Neuronal stem cell (in vitro differentiated cells): ENCODE measurements around the gene INO80C.
"Not testable (repeated sequence)": the region's sequence is repeated elsewhere in the genome, so short reads cannot be mapped to it uniquely, and the experiment has no call there.

ENCODE experiments used
- DNase-seq: peaks from one replicate; pipeline ENCODE4 v3.0.0-alpha.2; 2013; ENCODE audit warnings: low spot score
- H2AFZ ChIP-seq: one replicate; pipeline ENCODE4 v1.6.1; 2013; ENCODE audit warnings: mild to moderate bottlenecking, low read length, inconsistent platforms
- H2AK5ac ChIP-seq: 2 replicates; pipeline ENCODE4 v1.6.1; 2013; ENCODE audit warnings: low read depth, mild to moderate bottlenecking, inconsistent platforms, low read length, moderate library complexity, mixed read lengths
- H2BK120ac ChIP-seq: 2 replicates; pipeline ENCODE4 v1.6.1; 2013; ENCODE audit warnings: low read depth, mild to moderate bottlenecking, inconsistent platforms, low read length, moderate library complexity, mixed read lengths
- H2BK12ac ChIP-seq: one replicate; pipeline ENCODE4 v1.6.1; 2013; ENCODE audit warnings: low read length, inconsistent platforms
- H2BK15ac ChIP-seq: 2 replicates; pipeline ENCODE4 v1.6.1; 2013; ENCODE audit warnings: mild to moderate bottlenecking, low read length, inconsistent platforms, mixed read lengths
- H2BK5ac ChIP-seq: one replicate; pipeline ENCODE4 v1.6.1; 2013; ENCODE audit warnings: inconsistent platforms, mild to moderate bottlenecking, low read length, moderate library complexity
- H3K14ac ChIP-seq: one replicate; pipeline ENCODE4 v1.6.1; 2013; ENCODE audit warnings: low read length, inconsistent platforms
- H3K18ac ChIP-seq: 2 replicates; pipeline ENCODE4 v1.6.1; 2013; ENCODE audit warnings: low read length, inconsistent platforms
- H3K23ac ChIP-seq: 2 replicates; pipeline ENCODE4 v1.6.1; 2013; ENCODE audit warnings: low read depth, mild to moderate bottlenecking, mixed read lengths, low read length, inconsistent platforms; ENCODE audit not compliant: poor library complexity
- H3K27ac ChIP-seq: replicated peaks from 3 replicates; pipeline ENCODE4 v1.5.1; 2013; ENCODE audit warnings: low read length, inconsistent platforms
- H3K27me3 ChIP-seq, 3 experiments: 2 replicates each; pipeline ENCODE4 v1.6.1; 2013; ENCODE audit warnings: low read length in 3 of 3, mild to moderate bottlenecking in 2 of 3, inconsistent platforms in 1 of 3, low read depth in 1 of 3, mixed read lengths in 1 of 3, moderate library complexity in 1 of 3; ENCODE audit not compliant: control insufficient read depth in 3 of 3, insufficient read depth in 3 of 3
- H3K36me3 ChIP-seq, 2 donors: replicated peaks in 1 of 2; 2 replicates each; pipeline ENCODE4 v1.6.1; 2013; ENCODE audit warnings: low read length in 2 of 2; ENCODE audit not compliant: control insufficient read depth in 2 of 2, insufficient read depth in 2 of 2
- H3K4ac ChIP-seq: 2 replicates; pipeline ENCODE4 v1.6.1; 2013; ENCODE audit warnings: inconsistent platforms, mild to moderate bottlenecking, low read length, moderate library complexity
- H3K4me1 ChIP-seq, 2 donors: 1 replicate in 1 of 2; 2 replicates in 1 of 2; pipeline ENCODE4 v1.6.1; 2013; ENCODE audit warnings: low read length in 2 of 2, low read depth in 1 of 2; ENCODE audit not compliant: control insufficient read depth in 2 of 2, insufficient read depth in 1 of 2
- H3K4me2 ChIP-seq: one replicate; pipeline ENCODE4 v1.6.1; 2013; ENCODE audit warnings: mild to moderate bottlenecking, low read length, inconsistent platforms; ENCODE audit not compliant: insufficient read depth, poor library complexity, severe bottlenecking
- H3K4me3 ChIP-seq, 2 donors: 2 replicates each; pipeline ENCODE4 v1.5.1; 2013; ENCODE audit warnings: low read length in 2 of 2, mild to moderate bottlenecking in 2 of 2, inconsistent platforms in 1 of 2, moderate library complexity in 1 of 2
- H3K79me1 ChIP-seq: one replicate; pipeline ENCODE4 v1.6.1; 2013; ENCODE audit warnings: low read depth, mild to moderate bottlenecking, inconsistent platforms, low read length, moderate library complexity
- H3K9ac ChIP-seq: one replicate; pipeline ENCODE4 v1.6.1; 2013; ENCODE audit warnings: mild to moderate bottlenecking, low read depth, low read length, inconsistent platforms; ENCODE audit not compliant: poor library complexity
- H3K9me3 ChIP-seq, 2 donors: replicated peaks in 1 of 2; 2 replicates each; pipeline versions ENCODE3 to v1.6.1; 2013; ENCODE audit warnings: low read length in 2 of 2, mild to moderate bottlenecking in 2 of 2, inconsistent platforms in 1 of 2, low read depth in 1 of 2, mixed read lengths in 1 of 2, moderate library complexity in 1 of 2; ENCODE audit not compliant: control insufficient read depth in 2 of 2, insufficient read depth in 1 of 2
- H4K8ac ChIP-seq: one replicate; pipeline ENCODE4 v1.6.1; 2013; ENCODE audit warnings: low read depth, mild to moderate bottlenecking, inconsistent platforms, low read length, moderate library complexity
- H4K91ac ChIP-seq: one replicate; pipeline ENCODE4 v1.6.1; 2013; ENCODE audit warnings: low read length, low read depth, mild to moderate bottlenecking, inconsistent platforms; ENCODE audit not compliant: poor library complexity
- WGBS, 2 donors: extraction: QIAGEN DNeasy Blood & Tissue Kit; methylation state at CpG; one replicate each; pipeline ENCODE4 v1.1.7; 2013; ENCODE audit warnings: missing lambda C conversion rate in 2 of 2, mixed read lengths in 1 of 2; ENCODE audit not compliant: insufficient read length in 2 of 2, insufficient replicate concordance in 1 of 2; ENCODE audit errors: extremely low coverage in 2 of 2; 5-methylcytosine and 5-hydroxymethylcytosine counted together

Gene INO80C

DNA sequence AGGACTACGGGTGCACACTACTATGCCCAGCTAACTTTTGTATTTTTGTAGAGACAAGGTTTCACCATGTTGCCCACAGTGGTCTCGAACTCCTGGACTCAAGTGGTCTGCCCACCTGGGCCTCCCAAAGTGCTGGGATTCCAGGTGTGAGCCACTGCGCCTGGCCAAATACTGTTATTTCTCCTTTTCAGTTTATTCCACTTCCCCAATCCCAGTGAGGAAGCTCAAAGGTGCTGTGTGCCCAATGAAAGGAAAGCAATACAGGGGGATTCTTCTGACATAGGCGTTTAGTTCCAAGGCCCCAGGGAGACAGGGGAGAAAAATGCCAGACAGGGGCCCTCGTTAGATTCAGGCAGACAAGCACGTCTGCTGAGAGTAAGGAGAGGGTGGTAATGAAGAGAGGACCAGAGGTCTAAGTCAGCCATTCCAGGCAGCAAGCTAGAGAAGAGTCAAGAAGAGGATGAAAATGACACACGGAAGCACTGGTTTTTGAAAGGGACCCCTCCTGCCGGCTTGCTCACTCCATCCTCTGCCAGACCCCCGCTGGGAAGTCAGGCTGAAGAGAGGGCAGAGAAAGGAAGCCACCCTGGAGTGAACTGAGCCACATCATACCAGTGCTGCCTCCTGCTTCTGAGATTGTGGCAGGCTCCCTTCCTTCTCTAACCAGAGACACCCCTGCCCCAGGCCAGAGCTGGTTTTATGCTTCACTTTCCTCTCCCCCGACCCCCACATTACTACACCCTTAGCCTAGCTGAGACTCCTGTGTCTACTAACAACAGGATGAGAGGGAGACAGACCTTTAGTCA, 6.7 kb downstream of the INO80C start:
- H3K27ac ChIP-seq: no peak overlapping the region
- no peak for DNase-seq

DNA sequence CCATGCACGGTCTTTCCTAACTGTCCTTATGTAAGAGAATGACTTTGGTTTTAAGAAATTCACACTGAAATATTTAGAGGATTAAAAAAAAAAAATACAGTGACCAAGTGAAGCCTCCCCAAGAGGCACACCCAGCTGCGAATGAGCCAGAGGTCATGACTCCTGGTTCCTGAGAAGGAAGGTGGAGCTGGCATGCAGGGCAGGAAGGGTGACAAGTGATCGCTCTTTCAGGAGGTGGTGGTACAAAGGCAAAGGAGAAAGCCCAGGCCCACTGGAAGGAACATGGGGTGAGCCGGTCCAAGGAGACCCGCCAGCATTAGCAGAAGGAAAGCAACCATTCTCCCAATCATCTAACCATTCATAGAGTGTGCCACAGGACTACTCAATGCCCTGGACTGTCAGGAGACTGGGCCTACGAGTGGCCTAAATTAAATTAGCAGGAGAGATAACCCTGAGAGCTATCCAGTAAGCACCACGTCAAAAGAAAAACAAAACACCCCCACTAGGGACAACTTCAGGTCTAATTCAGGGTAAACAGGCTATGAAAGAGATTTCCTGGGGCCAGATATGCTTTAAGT, 7.8 kb downstream of the INO80C start:
- Histone ChIP-seq H2AK5ac (no peak overlapping the region), H2BK12ac (peak overlapping the region; percentile 65), H2BK5ac (no peak overlapping the region), H2BK120ac (no peak overlapping the region), H2BK15ac (no peak overlapping the region), H3K4ac (no peak overlapping the region), H3K27ac (no peak overlapping the region), H3K4me3 (peak overlapping the region in 1 of 2 donors; percentile 58), H3K4me2 (no peak overlapping the region), H3K14ac (no peak overlapping the region), H3K23ac (no peak overlapping the region), H3K79me1 (no peaks in the 10 kb centered on the region), H3K18ac (no peak overlapping the region), H3K27me3 (no peaks in the 10 kb centered on the region), H3K36me3 (no peaks in the 10 kb centered on the region), H4K91ac (no peak overlapping the region), H4K8ac (no peak overlapping the region), H3K9ac (no peak overlapping the region), H2AFZ (no peak overlapping the region), H3K9me3 (no peaks in the 10 kb centered on the region), H3K4me1 (peaks cover 11% of the 10 kb centered on the region in 2 donors)
- no CpG with 5 or more reads among the region's 7 CpGs for WGBS, 2 donors
- no peak for DNase-seq

More for the DNA sequence above, 6.7 kb downstream of the INO80C start:
- Histone ChIP-seq H2AK5ac (no peak overlapping the region), H4K91ac (no peak overlapping the region), H4K8ac (no peak overlapping the region), H3K18ac (peak overlapping the region; percentile 58), H2BK5ac (no peak overlapping the region), H2AFZ (peak overlapping the region; percentile 76), H3K79me1 (no peaks in the 10 kb centered on the region), H3K9ac (no peak overlapping the region), H3K4me1 (peaks cover 11% of the 10 kb centered on the region in 2 donors), H2BK12ac (no peak overlapping the region), H3K4me2 (no peak overlapping the region), H2BK120ac (no peak overlapping the region), H2BK15ac (no peak overlapping the region), H3K23ac (peak overlapping the region; percentile 37), H3K4ac (no peak overlapping the region), H3K14ac (no peak overlapping the region), H3K27me3 (no peaks in the 10 kb centered on the region), H3K9me3 (no peaks in the 10 kb centered on the region), H3K4me3 (no peak overlapping the region), H3K36me3 (no peaks in the 10 kb centered on the region)
- WGBS, 2 donors: no CpG with 5 or more reads among the region's 10 CpGs

DNA sequence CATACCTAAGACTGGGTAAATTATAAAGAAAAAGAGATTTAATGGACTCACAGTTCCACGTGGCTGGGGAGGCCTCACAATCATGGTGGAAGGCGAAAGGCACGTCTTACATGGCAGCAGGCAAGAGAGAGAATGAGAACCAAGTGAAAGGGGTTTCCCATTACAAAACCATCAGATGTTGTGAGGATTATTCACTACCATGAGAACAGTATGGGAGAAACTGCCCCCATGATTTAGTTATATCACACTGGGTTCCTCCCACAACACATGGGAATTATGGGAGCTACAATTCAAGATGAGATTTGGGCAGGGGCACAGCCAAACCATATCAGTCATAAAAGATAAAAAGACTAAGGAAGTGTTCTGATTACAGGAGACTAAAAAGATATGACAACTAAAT, 8.5 kb downstream of the INO80C start:
- peaks cover 11% of the 10 kb centered on the region in 2 donors for H3K4me1 ChIP-seq
- not testable (repeated sequence) for H3K18ac ChIP-seq, H2AK5ac ChIP-seq, DNase-seq, H3K9me3 ChIP-seq, H2BK15ac ChIP-seq, H4K91ac ChIP-seq, H3K23ac ChIP-seq, H3K4me2 ChIP-seq, H2BK120ac ChIP-seq, H4K8ac ChIP-seq, H2BK12ac ChIP-seq, H3K9ac ChIP-seq, H3K79me1 ChIP-seq, H3K36me3 ChIP-seq, H3K4ac ChIP-seq, H3K14ac ChIP-seq, H3K27me3 ChIP-seq, H3K4me3 ChIP-seq, H3K27ac ChIP-seq, H2BK5ac ChIP-seq, H2AFZ ChIP-seq
- no CpG with 5 or more reads among the region's 3 CpGs for WGBS, 2 donors

DNA sequence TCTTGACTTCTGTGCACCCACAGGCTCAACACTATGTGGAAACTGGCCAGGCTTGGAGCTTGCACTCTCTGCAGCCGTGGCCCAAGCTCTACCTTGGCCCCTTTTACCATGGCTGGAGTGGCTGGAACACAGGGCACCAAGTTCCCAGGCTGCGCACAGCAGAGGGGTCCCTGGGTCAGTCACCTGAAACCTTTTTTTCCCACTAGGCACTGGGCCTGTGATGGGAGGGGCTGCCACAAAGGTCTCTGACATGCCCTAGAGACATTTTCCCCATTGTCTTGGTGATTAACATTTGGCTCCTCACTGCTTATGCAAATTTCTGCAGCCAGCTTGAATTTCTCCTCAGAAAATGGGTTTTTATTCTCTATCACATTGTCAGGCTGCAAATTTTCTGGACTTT, 9.4 kb downstream of the INO80C start:
- not testable (repeated sequence) for H3K4me2 ChIP-seq, H2BK120ac ChIP-seq, H2BK12ac ChIP-seq, H3K18ac ChIP-seq, H3K27me3 ChIP-seq, H4K8ac ChIP-seq, H4K91ac ChIP-seq, H2BK5ac ChIP-seq, H2BK15ac ChIP-seq, H2AFZ ChIP-seq, DNase-seq, H3K4me3 ChIP-seq, H2AK5ac ChIP-seq, H3K9ac ChIP-seq, H3K27ac ChIP-seq, H3K4ac ChIP-seq, H3K9me3 ChIP-seq, H3K23ac ChIP-seq, H3K36me3 ChIP-seq, H3K14ac ChIP-seq, H3K79me1 ChIP-seq
- H3K4me1 ChIP-seq: peaks cover 8 to 11% of the 10 kb centered on the region in 2 donors
- WGBS, 2 donors: no CpG with 5 or more reads among the region's 2 CpGs
